Astrocyte of the hippocampus (primary cell): ENCODE measurements around the gene DHX40.
"Not testable (repeated sequence)": the region's sequence is repeated elsewhere in the genome, so short reads cannot be mapped to it uniquely, and the experiment has no call there.

ENCODE experiments used
- DNase-seq: peaks from one replicate; pipeline ENCODE4 v3.0.0; 2011; ENCODE audit warnings: low read depth, low spot score

DHX40 gene

DNA sequence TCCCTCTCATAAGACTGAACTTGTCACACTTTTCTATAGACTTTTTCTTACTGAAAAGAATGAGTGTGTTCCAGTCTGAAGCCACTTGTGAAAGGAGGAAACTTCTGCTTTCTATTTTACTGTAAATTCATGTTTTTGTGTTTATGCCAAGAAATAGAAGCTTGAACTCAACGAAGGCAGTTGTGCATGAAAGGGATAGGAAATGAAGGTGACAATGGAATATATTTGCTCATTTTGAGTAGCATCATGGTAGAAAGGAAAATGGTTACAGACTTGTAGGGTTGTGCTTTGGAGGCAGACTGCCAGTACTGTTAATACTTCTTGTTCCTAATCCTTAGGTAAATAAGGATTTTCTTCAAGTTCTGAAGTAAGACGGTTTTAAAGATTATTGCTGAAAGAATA lies 62.4 kb downstream of the DHX40 start:
- DNase-seq: no peak

- DNase-seq: no peak
Measured at GRCh38 chr17:59629174-59629573, 63.8 kb downstream of the DHX40 start.

GRCh38 chr17:59631276-59631675 lies 65.9 kb downstream of the DHX40 start:
- DNase-seq: no peak

DNA sequence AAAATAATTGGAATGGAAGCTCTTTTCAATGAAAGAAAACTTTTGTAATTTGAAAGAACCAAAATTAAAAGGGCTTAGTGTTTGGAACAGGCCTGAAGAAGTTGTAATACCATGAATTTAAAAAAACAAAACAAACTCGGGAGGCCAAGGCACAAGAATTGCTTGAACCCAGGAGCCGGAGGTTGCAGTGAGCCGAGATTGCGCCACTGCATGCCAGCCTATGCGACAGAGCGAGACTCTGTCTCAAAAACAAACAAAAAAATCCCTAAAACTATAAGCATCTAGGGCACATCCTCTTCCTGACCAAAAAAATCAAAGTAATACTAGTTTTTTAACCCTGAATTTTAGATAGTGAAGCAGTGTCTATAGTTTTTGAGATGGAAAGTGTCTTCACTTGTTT lies 67.0 kb downstream of the DHX40 start:
- no peak for DNase-seq

- DNase-seq: no peak
Measured at GRCh38 chr17:59633658-59634359, 68.4 kb downstream of the DHX40 start.

DNA sequence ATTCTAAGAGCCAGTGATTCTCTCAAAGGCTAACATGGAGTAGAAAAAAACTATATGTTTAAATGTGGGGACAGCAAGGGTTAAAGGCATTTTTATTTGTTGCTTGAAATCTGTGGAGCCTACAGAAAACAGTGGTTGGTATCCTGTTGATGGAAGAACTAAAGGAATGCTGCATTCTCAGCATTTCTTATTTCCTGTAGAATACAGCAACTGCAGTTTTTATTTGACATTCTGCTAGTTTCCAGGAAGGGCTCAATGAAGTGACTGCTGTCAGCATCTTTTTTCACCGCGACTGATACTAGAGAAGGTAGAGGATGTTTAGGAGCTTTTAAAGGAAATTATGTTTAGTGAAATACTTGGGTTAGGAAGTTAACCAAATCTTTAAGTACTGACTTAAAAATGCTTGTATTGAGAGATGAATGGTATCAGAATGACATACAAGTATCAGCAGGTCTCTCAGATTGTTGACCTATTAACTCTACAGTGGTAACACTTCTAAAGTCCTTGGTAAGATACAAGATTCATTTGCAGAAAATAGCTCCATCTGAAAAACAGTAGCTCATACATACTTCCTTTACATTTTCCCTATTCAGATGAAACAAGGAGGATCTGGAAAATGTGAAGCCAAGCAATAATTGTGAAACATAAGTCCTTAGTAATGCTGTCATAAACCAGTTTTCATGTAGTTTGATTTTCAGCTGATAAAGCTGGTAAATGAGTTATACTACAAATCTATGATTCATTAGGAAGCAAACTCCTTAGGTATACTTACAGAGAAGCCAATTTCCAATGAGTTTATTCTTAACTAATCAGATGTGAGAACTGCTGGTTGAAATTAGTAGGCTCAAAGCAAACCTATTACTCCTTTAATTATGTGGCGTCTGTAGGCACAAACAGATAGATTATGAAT lies 69.5 kb downstream of the DHX40 start:
- DNase-seq: no peak

DNA sequence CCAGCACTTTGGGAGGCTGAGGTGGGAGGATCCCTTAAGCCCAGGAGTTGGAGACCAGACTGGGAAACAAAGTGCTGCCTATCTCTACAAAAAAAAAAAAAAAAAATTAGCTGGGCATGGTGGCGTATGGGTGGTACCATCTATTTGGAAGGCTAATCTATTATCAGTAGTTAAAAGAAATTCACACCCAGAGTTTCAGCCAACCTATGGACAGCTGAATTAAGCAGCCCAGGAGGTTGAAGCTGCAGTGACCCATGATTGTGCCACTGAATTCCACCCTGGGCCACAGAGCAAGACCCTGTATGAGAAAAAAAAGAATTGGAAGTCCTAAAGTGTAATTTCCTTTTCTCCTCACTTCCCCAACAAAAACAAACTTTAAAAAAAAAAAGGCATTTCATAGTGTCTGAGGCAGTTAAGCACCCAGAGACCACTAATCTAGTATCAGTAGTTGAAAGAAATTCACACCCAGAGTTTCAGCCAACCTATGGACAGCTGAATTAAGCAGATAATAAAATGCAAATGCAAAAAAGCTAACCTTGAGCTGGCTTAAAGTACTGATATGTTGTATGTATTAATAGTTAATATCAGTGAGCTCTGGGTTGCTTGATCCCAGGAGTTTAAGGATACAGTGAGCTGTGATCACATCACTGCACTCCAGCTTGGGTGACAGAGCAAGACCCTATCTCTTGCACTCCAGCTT lies 72.4 kb downstream of the DHX40 start:
- no peak for DNase-seq

DNA sequence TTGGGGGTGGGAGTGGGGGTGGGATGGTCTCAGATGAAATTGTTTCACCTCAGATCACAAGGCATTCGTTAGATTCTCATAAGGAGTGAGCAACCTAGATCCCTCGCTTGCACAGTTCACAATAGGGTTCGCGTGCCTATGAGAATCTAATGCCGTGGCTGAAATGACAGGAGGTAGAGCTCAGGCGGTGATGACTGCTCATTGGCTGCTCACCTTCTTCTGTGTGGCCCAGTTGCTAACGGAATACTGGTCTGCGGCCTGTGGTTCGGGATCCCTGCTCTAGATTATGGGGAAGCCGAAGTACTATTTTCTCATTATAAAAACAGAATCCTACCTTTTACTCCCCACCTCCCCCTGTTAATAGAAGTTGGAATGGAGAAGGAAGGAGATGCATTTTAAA lies 73.1 kb downstream of the DHX40 start:
- no peak for DNase-seq

- peak; percentile 5 for DNase-seq
Measured at GRCh38 chr17:59641799-59642484, 76.5 kb downstream of the DHX40 start.

GRCh38 chr17:59642565-59642964 lies 77.2 kb downstream of the DHX40 start:
- DNase-seq: no peak

- DNase-seq: peak; percentile 22
Measured at GRCh38 chr17:59643159-59644140, 78.0 kb downstream of the DHX40 start.

DNA sequence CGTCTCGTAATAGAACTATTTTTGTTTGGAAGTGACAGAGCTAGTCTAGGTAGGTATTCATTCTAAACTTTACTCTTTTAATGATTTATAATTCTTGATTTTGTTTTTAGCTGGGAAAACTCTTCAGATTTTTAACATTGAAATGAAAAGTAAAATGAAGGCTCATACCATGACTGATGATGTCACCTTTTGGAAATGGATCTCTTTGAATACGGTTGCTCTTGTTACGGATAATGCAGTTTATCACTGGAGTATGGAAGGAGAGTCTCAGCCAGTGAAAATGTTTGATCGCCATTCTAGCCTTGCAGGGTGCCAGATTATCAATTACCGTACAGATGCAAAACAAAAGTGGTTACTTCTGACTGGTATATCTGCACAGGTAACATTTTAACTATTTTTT lies 81.9 kb downstream of the DHX40 start:
- no peak for DNase-seq

GRCh38 chr17:59649886-59650285 lies 84.5 kb downstream of the DHX40 start:
- no peak for DNase-seq

DNA sequence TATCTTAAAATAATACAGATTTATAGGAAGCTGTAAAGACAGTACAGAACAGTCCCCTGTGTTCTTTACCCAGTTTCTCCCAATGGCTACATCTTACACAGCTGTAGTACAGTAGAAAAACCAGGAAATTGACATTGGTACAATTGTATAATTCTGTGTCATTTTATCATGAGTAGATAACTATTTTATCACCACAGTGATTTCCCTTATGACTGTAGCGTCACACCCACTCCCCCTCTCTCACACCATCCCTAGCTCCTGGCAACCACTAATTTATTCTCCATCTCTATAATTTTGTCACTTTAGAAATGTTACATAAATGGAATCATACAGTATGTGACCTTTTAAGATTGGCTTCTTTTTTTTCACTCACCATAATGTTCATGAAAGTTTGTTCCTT lies 85.2 kb downstream of the DHX40 start:
- DNase-seq: no peak

DNA sequence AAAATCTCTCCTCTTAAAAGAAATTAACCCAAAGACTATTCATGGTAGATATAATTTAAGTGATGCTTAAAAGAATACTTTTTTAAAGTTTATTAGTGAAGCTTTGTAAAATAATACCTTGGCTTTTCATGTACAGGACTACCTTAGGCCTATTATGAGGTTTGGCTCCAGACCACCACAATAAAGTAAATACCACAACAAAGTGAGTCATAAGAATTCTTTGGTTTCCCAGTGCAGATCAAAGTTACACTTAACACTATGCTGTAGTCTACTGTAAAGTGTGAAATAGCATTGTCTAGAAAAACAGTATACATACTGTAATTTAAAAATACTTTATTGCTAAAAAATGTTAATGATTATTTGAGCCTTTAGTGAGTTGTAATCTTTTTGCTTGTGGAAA lies 85.9 kb downstream of the DHX40 start:
- peak; percentile 75 for DNase-seq

GRCh38 chr17:59652119-59652518 lies 86.7 kb downstream of the DHX40 start:
- DNase-seq: no peak

GRCh38 chr17:59656624-59657023 lies 91.2 kb downstream of the DHX40 start:
- not testable (repeated sequence) for DNase-seq
